Stomach (tissue), 4 donors: ENCODE measurements around the gene TMEM150A.

Experiments used
- EP300 ChIP-seq: sonication (generic); formaldehyde crosslinking; IDR thresholded peaks from one replicate; pipeline ENCODE4 v1.6.1; 2017; ENCODE audit warnings: antibody characterized with exemption
- POLR2A ChIP-seq, 4 donors: fragments of 450-650 bp; IDR thresholded peaks; one replicate each; pipeline ENCODE4 v1.6.1; 2016; ENCODE audit warnings: antibody characterized with exemption in 4 of 4, control low read depth in 2 of 4, mild to moderate bottlenecking in 1 of 4, moderate library complexity in 1 of 4
- POLR2AphosphoS5 ChIP-seq, 3 donors: sonication (generic); formaldehyde crosslinking; IDR thresholded peaks; one replicate each; pipeline ENCODE4 v1.6.1; 2016; ENCODE audit warnings: antibody characterized with exemption in 3 of 3
- TF ChIP-seq, protein P1 (sequence below), 7 experiments: fragments of 450-650 bp in 4 of 7; fragments of 200-600 bp in 3 of 7; sonication (generic) in 3 of 7; IDR thresholded peaks; one replicate each; pipeline ENCODE4 v1.5.1; 2016 to 2019; ENCODE audit warnings: antibody characterized with exemption in 7 of 7, control low read depth in 2 of 7, mild to moderate bottlenecking in 1 of 7

DNA sequence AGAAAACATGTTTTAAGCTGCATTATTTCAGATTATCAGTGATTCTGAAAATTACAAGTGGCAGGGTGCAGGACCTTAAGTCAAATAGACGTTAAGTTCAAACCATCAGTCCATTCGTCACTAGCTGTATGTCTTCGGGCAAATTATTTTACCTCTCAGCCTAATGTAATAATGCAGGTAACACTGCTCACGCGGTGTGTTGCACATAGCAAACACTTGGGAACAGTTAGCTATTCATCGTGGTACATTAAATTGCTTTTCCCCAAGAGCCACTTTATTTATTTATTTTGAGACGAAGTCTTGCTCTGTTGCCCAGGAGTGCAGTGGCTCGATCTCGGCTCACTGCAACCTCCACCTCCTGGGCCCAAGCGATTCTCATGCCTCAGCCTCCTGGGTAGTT, 53.4 kb downstream of the TMEM150A start:
- TF ChIP-seq POLR2A (IDR thresholded peaks at IDR 0.05): no peak
- TF ChIP-seq, protein P1, sequence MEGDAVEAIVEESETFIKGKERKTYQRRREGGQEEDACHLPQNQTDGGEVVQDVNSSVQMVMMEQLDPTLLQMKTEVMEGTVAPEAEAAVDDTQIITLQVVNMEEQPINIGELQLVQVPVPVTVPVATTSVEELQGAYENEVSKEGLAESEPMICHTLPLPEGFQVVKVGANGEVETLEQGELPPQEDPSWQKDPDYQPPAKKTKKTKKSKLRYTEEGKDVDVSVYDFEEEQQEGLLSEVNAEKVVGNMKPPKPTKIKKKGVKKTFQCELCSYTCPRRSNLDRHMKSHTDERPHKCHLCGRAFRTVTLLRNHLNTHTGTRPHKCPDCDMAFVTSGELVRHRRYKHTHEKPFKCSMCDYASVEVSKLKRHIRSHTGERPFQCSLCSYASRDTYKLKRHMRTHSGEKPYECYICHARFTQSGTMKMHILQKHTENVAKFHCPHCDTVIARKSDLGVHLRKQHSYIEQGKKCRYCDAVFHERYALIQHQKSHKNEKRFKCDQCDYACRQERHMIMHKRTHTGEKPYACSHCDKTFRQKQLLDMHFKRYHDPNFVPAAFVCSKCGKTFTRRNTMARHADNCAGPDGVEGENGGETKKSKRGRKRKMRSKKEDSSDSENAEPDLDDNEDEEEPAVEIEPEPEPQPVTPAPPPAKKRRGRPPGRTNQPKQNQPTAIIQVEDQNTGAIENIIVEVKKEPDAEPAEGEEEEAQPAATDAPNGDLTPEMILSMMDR (IDR thresholded peaks at IDR 0.05): no peak
- no peak for TF ChIP-seq EP300
- no peak for TF ChIP-seq POLR2AphosphoS5 (IDR thresholded peaks at IDR 0.05)
